H1 (cell line): Measurements from ENCODE around the gene EDN1. TPM values are rescaled to one million over a fixed set of nuclear protein-coding genes. Genes with fewer than 3 reads are reported as not detected.

ENCODE experiments used
- CTCF ChIA-PET: fragments of 300-600 bp; sonication (Branson Sonifier 250); formaldehyde crosslinking; loops from one replicate; lab custom pipeline; 2021; ENCODE audit not compliant: partially characterized antibody; lab: Charles Lee
- POLR2A ChIA-PET: fragments of 300-600 bp; sonication (Branson Sonifier 250); formaldehyde crosslinking; loops from one replicate; lab custom pipeline; 2021; ENCODE audit warnings: inconsistent platforms; ENCODE audit not compliant: partially characterized antibody; lab: Charles Lee
- DNase-seq, 2 experiments: peaks; one replicate each; pipeline versions ENCODE4 v3.0.0 to v3.0.0-alpha.2; 2010 to 2022; ENCODE audit warnings: low spot score in 2 of 2, low read depth in 1 of 2, mixed read lengths in 1 of 2
- FAIRE-seq: peaks from 2 replicates; lab custom pipeline; 2011; peaks lifted over from hg19 to GRCh38; lab: Jason Lieb, UNC
- H2AFZ ChIP-seq: 2 replicates; pipeline ENCODE4 v1.8.1; 2012; ENCODE audit warnings: low read length, inconsistent platforms
- H2AK5ac ChIP-seq: 2 replicates; pipeline ENCODE4 v1.6.1; 2013; ENCODE audit warnings: low read depth, low read length
- H2BK120ac ChIP-seq: replicated peaks from 2 replicates; pipeline ENCODE3; 2013; ENCODE audit warnings: low read depth, low read length, inconsistent platforms
- H2BK12ac ChIP-seq: 2 replicates; pipeline ENCODE4 v1.6.1; 2013; ENCODE audit warnings: low read depth, low read length
- H2BK15ac ChIP-seq: 2 replicates; pipeline ENCODE4 v1.6.1; 2013; ENCODE audit warnings: low read length
- H2BK20ac ChIP-seq: 2 replicates; pipeline ENCODE4 v1.6.1; 2013; ENCODE audit warnings: low read length
- H2BK5ac ChIP-seq: 2 replicates; pipeline ENCODE4 v1.6.1; 2013; ENCODE audit warnings: low read depth, low read length
- H3K14ac ChIP-seq: 2 replicates; pipeline ENCODE4 v1.6.1; 2013; ENCODE audit warnings: inconsistent platforms; ENCODE audit not compliant: insufficient read length
- H3K18ac ChIP-seq: 2 replicates; pipeline ENCODE4 v1.6.1; 2013; ENCODE audit warnings: low read length; ENCODE audit errors: extremely low read depth
- H3K23ac ChIP-seq: 2 replicates; pipeline ENCODE4 v1.6.1; 2013; ENCODE audit warnings: inconsistent platforms; ENCODE audit not compliant: insufficient read length
- H3K23me2 ChIP-seq: 2 replicates; pipeline ENCODE4 v1.6.1; 2013; ENCODE audit warnings: low read depth, low read length
- H3K27ac ChIP-seq: 2 replicates; pipeline ENCODE4 v1.6.1; 2011; ENCODE audit warnings: low read depth, low read length, inconsistent platforms
- H3K27me3 ChIP-seq, 4 experiments: replicated peaks in 1 of 4; 1 replicate in 1 of 4; 2 replicates in 3 of 4; pipeline versions ENCODE4 v1.6.1 to v1.8.1; 2011 to 2013; ENCODE audit warnings: low read length in 3 of 4, mild to moderate bottlenecking in 3 of 4, inconsistent platforms in 2 of 4, mixed read lengths in 2 of 4, moderate library complexity in 1 of 4; ENCODE audit not compliant: control insufficient read depth in 3 of 4, insufficient read depth in 3 of 4; ENCODE audit errors: extremely low read depth in 1 of 4
- H3K36me3 ChIP-seq, 4 experiments: 2 replicates each; pipeline versions ENCODE4 v1.6.1 to v1.8.1; 2011 to 2013; ENCODE audit warnings: mild to moderate bottlenecking in 4 of 4, low read length in 3 of 4, moderate library complexity in 2 of 4, control low read depth in 1 of 4, inconsistent platforms in 1 of 4; ENCODE audit not compliant: insufficient read depth in 4 of 4, control insufficient read depth in 2 of 4
- H3K4ac ChIP-seq: replicated peaks from 2 replicates; pipeline ENCODE3; 2013; ENCODE audit warnings: low read length, low read depth, mixed read lengths, inconsistent platforms; ENCODE audit not compliant: insufficient read length
- H3K4me1 ChIP-seq, 4 experiments: replicated peaks in 1 of 4; 1 replicate in 1 of 4; 2 replicates in 3 of 4; pipeline versions ENCODE4 v1.6.1 to v1.8.1; 2011 to 2013; ENCODE audit warnings: low read length in 3 of 4, inconsistent platforms in 2 of 4, mixed read lengths in 1 of 4; ENCODE audit not compliant: insufficient read depth in 4 of 4, control insufficient read depth in 3 of 4
- H3K4me2 ChIP-seq, 2 experiments: 2 replicates each; pipeline versions ENCODE4 v1.6.1 to v1.8.1; 2011 to 2013; ENCODE audit warnings: low read depth in 2 of 2, low read length in 2 of 2, control low read depth in 1 of 2, inconsistent platforms in 1 of 2, mild to moderate bottlenecking in 1 of 2; ENCODE audit not compliant: insufficient read depth in 1 of 2
- H3K4me3 ChIP-seq, 4 experiments: fragments of 200-600, 300-600 bp in 1 of 4; sonication (generic), shearing (Covaris generic), sonication (Bioruptor Twin) in 1 of 4; 2 replicates each; pipeline versions ENCODE4 v1.5.1 to v1.8.1; 2011 to 2016; ENCODE audit warnings: low read length in 4 of 4, low read depth in 3 of 4, control low read depth in 2 of 4, inconsistent platforms in 2 of 4, mild to moderate bottlenecking in 2 of 4, mixed read lengths in 1 of 4, moderate library complexity in 1 of 4; ENCODE audit not compliant: insufficient read depth in 2 of 4; ENCODE audit errors: extremely low read depth in 1 of 4
- H3K56ac ChIP-seq: replicated peaks from 2 replicates; pipeline ENCODE3; 2013; ENCODE audit warnings: low read depth, mild to moderate bottlenecking, mixed read lengths, low read length, inconsistent platforms; ENCODE audit not compliant: insufficient read length
- H3K79me1 ChIP-seq: 2 replicates; pipeline ENCODE4 v1.6.1; 2013; ENCODE audit warnings: low read depth, low read length, control low read depth
- H3K79me2 ChIP-seq, 2 experiments: 2 replicates each; pipeline versions ENCODE4 v1.6.1 to v1.8.1; 2012 to 2013; ENCODE audit warnings: low read length in 2 of 2, mild to moderate bottlenecking in 2 of 2, inconsistent platforms in 1 of 2; ENCODE audit not compliant: insufficient read depth in 2 of 2, control insufficient read depth in 1 of 2
- H3K9ac ChIP-seq, 4 experiments: replicated peaks in 1 of 4; 1 replicate in 1 of 4; 2 replicates in 3 of 4; pipeline versions ENCODE4 v1.6.1 to v1.8.1; 2011 to 2013; ENCODE audit warnings: low read depth in 3 of 4, low read length in 3 of 4, control low read depth in 2 of 4, mild to moderate bottlenecking in 2 of 4, moderate library complexity in 2 of 4, inconsistent platforms in 1 of 4; ENCODE audit errors: extremely low read depth in 1 of 4
- H3K9me3 ChIP-seq, 2 experiments: 2 replicates each; pipeline versions ENCODE4 v1.6.1 to v1.8.1; 2012 to 2013; ENCODE audit warnings: mild to moderate bottlenecking in 2 of 2, moderate library complexity in 2 of 2, control low read depth in 1 of 2, inconsistent platforms in 1 of 2, low read depth in 1 of 2, low read length in 1 of 2, mixed read lengths in 1 of 2; ENCODE audit not compliant: insufficient read depth in 2 of 2
- H4K20me1 ChIP-seq, 2 experiments: replicated peaks in 1 of 2; 2 replicates each; pipeline versions ENCODE3 to v1.8.1; 2011 to 2013; ENCODE audit warnings: inconsistent platforms in 2 of 2, low read length in 2 of 2, mild to moderate bottlenecking in 1 of 2; ENCODE audit not compliant: insufficient read depth in 2 of 2, control insufficient read depth in 1 of 2
- H4K5ac ChIP-seq: 2 replicates; pipeline ENCODE4 v1.6.1; 2013; ENCODE audit warnings: low read length, low read depth, mixed read lengths, inconsistent platforms; ENCODE audit not compliant: insufficient read length
- H4K8ac ChIP-seq: 2 replicates; pipeline ENCODE4 v1.8.0; 2013; ENCODE audit warnings: mild to moderate bottlenecking, moderate library complexity, low read length, inconsistent platforms; ENCODE audit not compliant: insufficient read depth; ENCODE audit errors: extremely low read depth
- H4K91ac ChIP-seq: replicated peaks from 2 replicates; pipeline ENCODE3; 2013; ENCODE audit warnings: low read length, mixed read lengths, inconsistent platforms; ENCODE audit not compliant: insufficient read length
- BRCA1 ChIP-seq: IDR thresholded peaks from 2 replicates; pipeline ENCODE4 v1.6.1; 2012; ENCODE audit warnings: low read depth, low read length, improper control_type of control experiment
- JUND ChIP-seq: IDR thresholded peaks from 2 replicates; pipeline ENCODE4 v1.6.1; 2011; ENCODE audit warnings: mild to moderate bottlenecking, improper control_type of control experiment, low read length
- KDM4A ChIP-seq: IDR thresholded peaks from one replicate; pipeline ENCODE4 v1.7.1; 2012; ENCODE audit warnings: low read depth, mild to moderate bottlenecking, moderate library complexity, low read length, inconsistent platforms; ENCODE audit not compliant: severe bottlenecking
- SP4 ChIP-seq: IDR thresholded peaks from 2 replicates; pipeline ENCODE4 v1.6.1; 2012; ENCODE audit warnings: low read length, inconsistent platforms
- WGBS, 2 experiments: shearing (Covaris generic) in 1 of 2; methylation state at CpG; one replicate each; pipeline versions ENCODE4 v1.1.6 to v1.1.7; 2013 to 2015; ENCODE audit warnings: low lambda C conversion rate in 2 of 2, mixed read lengths in 2 of 2, inconsistent platforms in 1 of 2, low coverage in 1 of 2, missing lambda C conversion rate in 1 of 2; ENCODE audit not compliant: insufficient replicate concordance in 2 of 2, insufficient coverage in 1 of 2, insufficient read length in 1 of 2; ENCODE audit errors: extremely low coverage in 1 of 2, missing lambda C conversion rate in 1 of 2; 5-methylcytosine and 5-hydroxymethylcytosine counted together
- polyA plus RNA-seq, 7 experiments: library from polyadenylated mRNA; depleted of rRNA in 3 of 7; stranded (reverse) in 5 of 7; unstranded in 2 of 7; fragments of >200 nt in 5 of 7; fragments of 200-250 nt in 2 of 7; gene quantifications; 1 replicate in 5 of 7; 2 replicates in 1 of 7; 4 replicates in 1 of 7; pipeline versions ENCODE4 v1.2.1 to v1.2.3, GENCODE V29; 2011 to 2013; ENCODE audit warnings: missing spikeins in 2 of 7, mixed read lengths in 2 of 7
- total RNA-seq: library from RNA; stranded (reverse); fragmentation: NEBNext Ultra II Directional; extraction: Animal tissue kit (Norgen Biotek cat#: 25700); gene quantifications from 2 replicates; pipeline ENCODE4 v1.2.1, GENCODE V29; 2021

The EDN1 gene
- total and polyA plus RNA-seq, 2 of the 8 experiments (the other 6 are each of a cell fraction or from before 2014, with no cell fraction given) = 0.23 to 1.1 TPM

GRCh38 chr6:12279322-12280091 lies 10.7 kb upstream of the EDN1 start:
- 86% methylated on average over 4 of the region's 4 CpGs; no CpG with 5 or more reads in 1 of the 2 experiments for WGBS, 2 experiments
- Histone ChIP-seq H3K14ac (no peak overlapping the region), H2BK120ac (no peak overlapping the region), H4K8ac (no peak overlapping the region), H4K91ac (no peak overlapping the region), H3K27ac (no peak overlapping the region), H3K9ac (no peak overlapping the region), H3K18ac (no peak overlapping the region), H3K4me2 (no peak overlapping the region), H3K27me3 (no peaks in the 10 kb centered on the region), H2BK20ac (no peak overlapping the region), H3K79me1 (no peaks in the 10 kb centered on the region), H3K36me3 (no peaks in the 10 kb centered on the region), H3K4me3 (no peak overlapping the region), H3K56ac (no peak overlapping the region), H2AK5ac (no peak overlapping the region), H2BK15ac (no peak overlapping the region), H2BK5ac (no peak overlapping the region), H3K4me1 (no peaks in the 10 kb centered on the region), H4K5ac (no peak overlapping the region), H4K20me1 (no peaks in the 10 kb centered on the region), H3K23ac (no peak overlapping the region), H3K23me2 (no peaks in the 10 kb centered on the region), H3K4ac (no peak overlapping the region), H2AFZ (no peak overlapping the region), H3K79me2 (no peaks in the 10 kb centered on the region), H3K9me3 (no peaks in the 10 kb centered on the region; a peak in 1 of 4 replicates), H2BK12ac (no peak overlapping the region)
- POLR2A ChIA-PET = no interaction called here
- no peak for DNase-seq
- TF ChIP-seq KDM4A = no peak
- no peak for TF ChIP-seq SP4
- TF ChIP-seq JUND = no peak
- TF ChIP-seq BRCA1 = no peak
- CTCF ChIA-PET = interaction anchor here (0.6 to 5.2 kb wide), 3 partner anchors 8 to 90 kb away, joined by 3 to 24 read pairs (median 13); partner anchors contain the start of gene EDN1
- no peak for FAIRE-seq
